HepG2 (cell line): ENCODE data around the gene NINJ2. TPM values are rescaled to one million over a fixed set of nuclear protein-coding genes. Genes with fewer than 3 reads are reported as not detected.

Source experiments
- CBX5 ChIP-seq: sonication (generic); formaldehyde crosslinking; IDR thresholded peaks from 2 replicates; pipeline ENCODE4 v1.4.0; 2020; ENCODE audit warnings: missing genetic modification reagents, borderline replicate concordance
- DZIP1 ChIP-seq: sonication (generic); formaldehyde crosslinking; IDR thresholded peaks from 2 replicates; pipeline ENCODE4 v1.5.0; 2020; ENCODE audit warnings: mild to moderate bottlenecking, missing genetic modification reagents
- HDAC1 ChIP-seq: sonication (generic); formaldehyde crosslinking; IDR thresholded peaks from 2 replicates; pipeline ENCODE4 v1.5.1; 2020; ENCODE audit warnings: mild to moderate bottlenecking, missing genetic modification reagents
- SAP130 ChIP-seq: IDR thresholded peaks from 2 replicates; pipeline ENCODE4 v1.6.1; 2016; ENCODE audit warnings: low read depth
- SIN3B ChIP-seq: fragments of 150-350 bp; IDR thresholded peaks from 2 replicates; pipeline ENCODE4 v1.6.1; 2014; ENCODE audit warnings: low read length
- SIX4 ChIP-seq: sonication (generic); formaldehyde crosslinking; IDR thresholded peaks from 2 replicates; pipeline ENCODE4 v1.4.0; 2020; ENCODE audit warnings: missing genetic modification reagents
- SOX6 ChIP-seq, 2 experiments: fragments of 450-650 bp in 1 of 2; sonication (generic) in 1 of 2; formaldehyde crosslinking in 1 of 2; IDR thresholded peaks; 2 replicates each; pipeline versions ENCODE4 v1.4.0 to v1.6.1; 2017 to 2020; ENCODE audit warnings: antibody characterized with exemption in 1 of 2, mild to moderate bottlenecking in 1 of 2, missing genetic modification reagents in 1 of 2
- TFAP4 ChIP-seq: sonication (generic); IDR thresholded peaks from 2 replicates; pipeline ENCODE4 v1.6.1; 2016; ENCODE audit warnings: low read depth, borderline replicate concordance
- ZGPAT ChIP-seq: IDR thresholded peaks from 2 replicates; pipeline ENCODE4 v1.6.1; 2016; ENCODE audit warnings: mild to moderate bottlenecking
- ZNF292 ChIP-seq: sonication (generic); formaldehyde crosslinking; IDR thresholded peaks from 2 replicates; pipeline ENCODE4 v1.8.1; 2022; ENCODE audit warnings: mild to moderate bottlenecking, low read depth, missing genetic modification reagents, borderline replicate concordance
- ZNF556 ChIP-seq: sonication (generic); formaldehyde crosslinking; IDR thresholded peaks from 2 replicates; pipeline ENCODE4 v1.4.0; 2020; ENCODE audit warnings: mild to moderate bottlenecking, missing genetic modification reagents, borderline replicate concordance
- ZNF605 ChIP-seq: sonication (generic); formaldehyde crosslinking; IDR thresholded peaks from 2 replicates; pipeline ENCODE4 v1.8.0; 2022; ENCODE audit warnings: mild to moderate bottlenecking, missing genetic modification reagents
- ZNF687 ChIP-seq: sonication (generic); formaldehyde crosslinking; IDR thresholded peaks from 2 replicates; pipeline ENCODE4 v1.5.1; 2020; ENCODE audit warnings: mild to moderate bottlenecking, missing genetic modification reagents, moderate library complexity
- ZNF704 ChIP-seq: sonication (generic); formaldehyde crosslinking; IDR thresholded peaks from 2 replicates; pipeline ENCODE4 v1.8.1; 2023; ENCODE audit warnings: mild to moderate bottlenecking, inconsistent platforms, moderate library complexity, missing genetic modification reagents, borderline replicate concordance
- ZNF772 ChIP-seq: sonication (generic); formaldehyde crosslinking; IDR thresholded peaks from 2 replicates; pipeline ENCODE4 v1.5.0; 2020; ENCODE audit warnings: mild to moderate bottlenecking, missing genetic modification reagents
- ZNF878 ChIP-seq: sonication (generic); formaldehyde crosslinking; IDR thresholded peaks from 2 replicates; pipeline ENCODE4 v1.8.1; 2023; ENCODE audit warnings: mild to moderate bottlenecking, missing genetic modification reagents, moderate library complexity
- polyA plus RNA-seq, 8 experiments: library from polyadenylated mRNA; depleted of rRNA in 3 of 8; stranded (reverse) in 7 of 8; unstranded in 1 of 8; fragments of >200 nt; fragmentation: Illumina TruSeq in 4 of 8; extraction: Trizol in 4 of 8; gene quantifications; 2 replicates each; pipeline versions ENCODE4 v1.2.1 to v1.2.3, GENCODE V29; 2011 to 2016; ENCODE audit warnings: low read depth in 4 of 8, missing spikeins in 1 of 8, mixed read lengths in 1 of 8; ENCODE audit not compliant: insufficient read depth in 1 of 8
- total RNA-seq, 5 experiments: library from RNA; depleted of rRNA; stranded (reverse); fragments of >200 nt; fragmentation: Illumina TruSeq; extraction: Trizol; gene quantifications; 2 replicates each; pipeline ENCODE4 v1.2.3, GENCODE V29; 2016; ENCODE audit warnings: low read depth in 1 of 5

NINJ2 gene
- total and polyA plus RNA-seq, 2 of the 13 experiments (the other 11 are each of a cell fraction or from before 2014, with no cell fraction given) = 0.62 to 3.8 TPM

- no peak for TF ChIP-seq SOX6 (IDR thresholded peaks at IDR 0.05)
- TF ChIP-seq SOX6 (CRISPR knock-in tag; IDR thresholded peaks at IDR 0.05) = peak; percentile 27; the same call in 1 of the 2 replicates
- no peak for TF ChIP-seq SIN3B
- TF ChIP-seq ZNF605 (CRISPR knock-in tag) = 0 out of 2 replicates have a peak, but pooled peaks have one; percentile 34
- peak; percentile 52; the same call in 1 of the 2 replicates for TF ChIP-seq ZNF772
- TF ChIP-seq ZNF687 (CRISPR knock-in tag) = peak; percentile 84
- TF ChIP-seq ZGPAT (CRISPR knock-in tag) = 0 out of 2 replicates have a peak, but pooled peaks have one; percentile 3
- TF ChIP-seq ZNF704 (CRISPR knock-in tag) = no peak
- no peak for TF ChIP-seq DZIP1 (CRISPR knock-in tag)
- peak; percentile 17; the same call in 1 of the 2 replicates for TF ChIP-seq SAP130 (CRISPR knock-in tag)
- 0 out of 2 replicates have a peak, but pooled peaks have one; percentile 42 for TF ChIP-seq TFAP4
- TF ChIP-seq HDAC1 (CRISPR knock-in tag) = 0 out of 2 replicates have a peak, but pooled peaks have one; percentile 28
- no peak for TF ChIP-seq ZNF878
- TF ChIP-seq ZNF556 (CRISPR knock-in tag) = peak; percentile 57; the same call in 1 of the 2 replicates
- TF ChIP-seq CBX5 = no peak
- peak; percentile 46; the same call in 1 of the 2 replicates for TF ChIP-seq ZNF292
- TF ChIP-seq SIX4 = no peak
These were observed 71.8 kb downstream of the NINJ2 start (continued) for GRCh38 chr12:591167-592023.
